Nucleus accumbens (tissue), 56 donors: Measurements from ENCODE around the gene TMEM50A.
A peak's percentile ranks its signal among the peaks of the same experiment; 100 is the strongest.
"Not testable (repeated sequence)": the region's sequence is repeated elsewhere in the genome, so short reads cannot be mapped to it uniquely, and the experiment has no call there.

Experiments used
- DNase-seq, 56 donors: peaks; one replicate each; lab custom pipeline; 2025; lab: John Stamatoyannopoulos, UW

TMEM50A gene

DNA sequence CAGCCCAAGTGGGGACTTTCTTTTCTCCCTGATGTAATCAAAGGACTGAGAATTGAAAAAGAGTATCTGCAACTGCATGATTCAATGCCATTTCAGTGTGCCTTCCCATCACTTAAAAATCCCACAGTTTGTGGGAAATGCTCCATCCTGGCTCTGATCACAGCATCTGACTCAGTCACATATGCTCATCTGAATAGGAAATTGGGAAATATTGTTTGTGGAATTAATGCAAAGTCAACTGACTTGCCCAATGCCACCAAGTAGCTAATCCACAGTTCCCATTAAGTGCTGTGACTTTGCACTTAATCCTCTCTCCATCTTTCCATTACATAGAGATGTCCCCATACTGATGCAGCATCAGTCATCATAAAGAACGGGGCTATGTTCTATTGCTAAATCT lies 45.0 kb downstream of the TMEM50A start:
- DNase-seq, result peak in 1 of 56 donors; percentile 1

DNA sequence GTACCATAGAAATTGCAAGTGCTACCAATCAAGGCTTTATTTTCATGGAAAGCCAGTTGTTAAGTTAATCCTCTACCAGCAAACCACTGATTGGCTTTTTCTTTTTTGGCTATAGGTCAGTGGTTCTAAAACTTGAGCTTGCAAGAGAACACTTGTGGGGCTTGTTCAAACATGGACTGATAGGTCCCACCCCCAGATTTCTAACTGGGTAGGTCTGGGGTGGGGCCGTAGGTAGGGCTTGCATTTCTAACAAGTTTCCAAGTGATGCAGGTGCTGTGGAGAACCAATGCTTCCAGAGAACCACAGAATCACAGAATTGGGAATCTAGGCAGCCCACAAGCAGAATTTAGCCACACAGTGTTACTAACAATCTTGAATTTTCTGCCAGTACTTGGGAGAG lies 45.7 kb downstream of the TMEM50A start:
- not testable (repeated sequence) for DNase-seq

DNA sequence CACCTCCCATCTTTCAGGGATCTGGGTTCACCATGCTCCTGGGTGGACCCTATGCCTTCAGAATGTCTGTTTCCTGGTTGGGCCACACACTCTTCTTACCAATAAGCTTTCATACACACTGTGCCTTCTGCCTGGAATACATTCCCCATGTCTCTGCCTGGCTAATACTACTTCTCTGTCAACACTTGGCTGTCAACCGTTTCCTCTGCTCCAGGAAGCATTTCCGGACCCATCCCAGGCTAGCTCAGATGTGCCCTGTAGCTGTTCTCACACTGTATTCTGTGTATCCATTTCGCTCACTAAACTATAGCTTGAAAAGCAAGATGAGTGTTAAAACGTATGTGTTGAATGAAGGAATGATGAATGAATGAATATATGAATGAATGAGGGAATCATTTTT lies 49.0 kb downstream of the TMEM50A start:
- not testable (repeated sequence) for DNase-seq

DNA sequence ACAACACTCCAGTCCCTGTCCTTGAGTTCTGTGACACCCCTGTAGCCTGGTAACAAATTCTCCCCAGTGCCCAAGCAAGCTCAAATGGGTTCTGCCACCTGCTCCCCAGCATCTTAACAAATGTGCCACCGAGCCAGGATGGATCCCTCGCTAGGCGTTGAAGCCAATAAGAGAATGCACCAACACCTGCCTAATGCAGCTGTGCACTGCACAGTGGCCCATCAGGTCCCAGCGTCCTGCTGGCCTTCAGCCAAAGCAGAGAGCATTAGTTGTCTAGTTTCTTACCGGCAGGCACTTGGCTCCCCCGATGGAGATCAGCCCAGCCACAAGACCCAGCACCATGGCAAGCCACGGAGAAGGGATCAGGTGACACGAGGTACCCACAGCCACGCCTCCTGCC lies 50.6 kb downstream of the TMEM50A start:
- not testable (repeated sequence) for DNase-seq

GRCh38 chr1:25389721-25390120 lies 51.6 kb downstream of the TMEM50A start:
- not testable (repeated sequence) for DNase-seq

DNA sequence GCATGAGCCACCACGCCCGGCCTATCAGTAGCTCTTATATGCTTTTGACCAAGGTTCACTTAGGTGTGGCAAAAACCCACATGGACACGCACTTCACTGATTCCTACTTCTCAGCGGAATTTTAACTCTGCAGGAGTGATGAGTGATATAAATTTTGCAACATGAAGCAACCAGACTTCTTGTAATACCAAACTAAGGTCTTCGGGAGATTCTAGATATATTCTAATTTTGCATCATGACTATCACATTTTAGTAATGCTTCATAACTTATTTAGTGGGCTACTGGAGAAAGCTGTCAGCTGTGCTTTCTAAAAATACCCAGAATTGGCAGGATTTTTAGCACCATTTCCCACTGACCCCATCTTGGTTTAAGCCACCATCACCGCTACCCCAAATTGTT lies 54.7 kb downstream of the TMEM50A start:
- no peak for DNase-seq

- not testable (repeated sequence) for DNase-seq
Measured at GRCh38 chr1:25397549-25397948, 59.4 kb downstream of the TMEM50A start.

DNA sequence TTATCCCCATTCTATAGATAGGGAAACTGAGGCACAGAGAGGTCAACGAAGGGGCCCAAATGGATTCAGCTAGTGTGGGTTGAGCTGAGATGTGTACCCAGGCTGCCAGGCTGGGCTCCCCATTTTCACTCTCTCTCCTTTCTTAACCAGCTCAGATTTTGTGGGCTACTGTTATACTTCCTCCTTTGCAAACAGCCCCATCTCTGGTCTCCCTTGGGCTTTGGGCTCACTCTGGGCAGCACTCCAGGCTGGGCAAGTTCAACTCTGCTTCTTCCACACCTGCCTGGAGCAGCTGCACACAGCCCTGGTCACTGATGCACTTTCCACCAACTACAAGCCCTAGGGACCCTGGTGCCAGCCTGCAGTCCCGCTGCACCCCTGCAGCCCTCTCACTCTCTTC lies 59.9 kb downstream of the TMEM50A start:
- DNase-seq, result not testable (repeated sequence)

GRCh38 chr1:25402947-25403803 lies 65.0 kb downstream of the TMEM50A start:
- DNase-seq, result peak in 20 of 56 donors; percentile 1 to 18 (median 6)

GRCh38 chr1:25405731-25406305 lies 67.7 kb downstream of the TMEM50A start:
- not testable (repeated sequence) for DNase-seq

- DNase-seq, result not testable (repeated sequence)
Measured at GRCh38 chr1:25409641-25410427, 71.7 kb downstream of the TMEM50A start.
